CD14-positive monocyte (primary cell): ENCODE measurements around the gene PDE11A. TPM values are rescaled to one million over a fixed set of nuclear protein-coding genes. Genes with fewer than 3 reads are reported as not detected.

ENCODE experiments used
- DNase-seq, 3 donors: peaks; one replicate each; pipeline ENCODE4 v3.0.0-alpha.2; 2011 to 2022
- H2AFZ ChIP-seq: 2 replicates; pipeline ENCODE4 v1.6.0; 2012; ENCODE audit warnings: mild to moderate bottlenecking, low read depth, low read length, inconsistent platforms; ENCODE audit not compliant: insufficient read depth, poor library complexity, severe bottlenecking
- H3K27ac ChIP-seq, 2 donors: 1 replicate in 1 of 2; 2 replicates in 1 of 2; pipeline ENCODE4 v1.5.1; 2012 to 2013; ENCODE audit warnings: low read length in 2 of 2, control low read depth in 1 of 2, inconsistent platforms in 1 of 2, low read depth in 1 of 2, mild to moderate bottlenecking in 1 of 2
- H3K27me3 ChIP-seq, 2 donors: one replicate each; pipeline versions ENCODE4 v1.6.0 to v1.6.1; 2011 to 2013; ENCODE audit warnings: low read length in 2 of 2; ENCODE audit not compliant: control insufficient read depth in 2 of 2, insufficient read depth in 2 of 2
- H3K36me3 ChIP-seq, 2 donors: replicated peaks in 1 of 2; 1 replicate in 1 of 2; 2 replicates in 1 of 2; pipeline versions ENCODE4 v1.5.1 to v1.6.1; 2012 to 2013; ENCODE audit warnings: low read length in 2 of 2, control low read depth in 1 of 2, inconsistent platforms in 1 of 2, mild to moderate bottlenecking in 1 of 2; ENCODE audit not compliant: insufficient read depth in 2 of 2, control insufficient read depth in 1 of 2
- H3K4me1 ChIP-seq, 2 donors: 1 replicate in 1 of 2; 2 replicates in 1 of 2; pipeline versions ENCODE4 v1.5.1 to v1.6.1; 2012 to 2013; ENCODE audit warnings: low read length in 2 of 2, control low read depth in 1 of 2, inconsistent platforms in 1 of 2, mild to moderate bottlenecking in 1 of 2, moderate library complexity in 1 of 2; ENCODE audit not compliant: insufficient read depth in 2 of 2, control insufficient read depth in 1 of 2
- H3K4me2 ChIP-seq: replicated peaks from 2 replicates; pipeline ENCODE3; 2012; ENCODE audit warnings: low read length, moderate library complexity, mild to moderate bottlenecking; ENCODE audit not compliant: poor library complexity, severe bottlenecking; ENCODE audit errors: extremely low read depth
- H3K4me3 ChIP-seq, 3 experiments: fragments of 200-600 bp in 1 of 3; sonication (generic) in 1 of 3; replicated peaks in 1 of 3; 1 replicate in 2 of 3; 2 replicates in 1 of 3; pipeline ENCODE4 v1.5.1; 2011 to 2013; ENCODE audit warnings: low read length in 3 of 3, mild to moderate bottlenecking in 3 of 3, control low read depth in 2 of 3, low read depth in 2 of 3, inconsistent platforms in 1 of 3, moderate library complexity in 1 of 3
- H3K79me2 ChIP-seq: 2 replicates; pipeline ENCODE4 v1.6.0; 2012; ENCODE audit warnings: mild to moderate bottlenecking, control low read depth, inconsistent platforms, low read length, moderate library complexity; ENCODE audit not compliant: insufficient read depth
- H3K9ac ChIP-seq: 2 replicates; pipeline ENCODE4 v1.6.0; 2017; ENCODE audit warnings: low read length, mild to moderate bottlenecking; ENCODE audit not compliant: insufficient read depth, poor library complexity, severe bottlenecking
- H3K9me3 ChIP-seq, 2 donors: replicated peaks in 1 of 2; 1 replicate in 1 of 2; 2 replicates in 1 of 2; pipeline versions ENCODE4 v1.5.1 to v1.6.1; 2012 to 2013; ENCODE audit warnings: low read length in 2 of 2, control low read depth in 1 of 2; ENCODE audit not compliant: control insufficient read depth in 1 of 2, insufficient read depth in 1 of 2
- H4K20me1 ChIP-seq: 2 replicates; pipeline ENCODE4 v1.6.0; 2012; ENCODE audit warnings: mild to moderate bottlenecking, low read length, control low read depth, moderate library complexity; ENCODE audit not compliant: insufficient read depth
- H3K27ac Mint-ChIP-seq, 7 donors: one replicate each; pipeline ENCODE4 v1.8.0; 2020; ENCODE audit warnings: mild to moderate bottlenecking in 7 of 7, mixed read lengths in 7 of 7, moderate library complexity in 6 of 7, inconsistent platforms in 2 of 7
- H3K27me3 Mint-ChIP-seq, 3 donors: one replicate each; pipeline ENCODE4 v1.8.0; 2021 to 2022; ENCODE audit warnings: low read depth in 3 of 3, mild to moderate bottlenecking in 3 of 3, mixed read lengths in 3 of 3, moderate library complexity in 3 of 3, inconsistent platforms in 1 of 3
- H3K36me3 Mint-ChIP-seq, 2 donors: one replicate each; pipeline ENCODE4 v1.8.0; 2020; ENCODE audit warnings: mixed read lengths in 2 of 2, inconsistent platforms in 1 of 2, mild to moderate bottlenecking in 1 of 2
- H3K4me1 Mint-ChIP-seq: one replicate; pipeline ENCODE4 v1.8.0; 2020; ENCODE audit warnings: mild to moderate bottlenecking, mixed read lengths
- H3K4me3 Mint-ChIP-seq, 2 donors: one replicate each; pipeline ENCODE4 v1.8.0; 2020; ENCODE audit warnings: mild to moderate bottlenecking in 2 of 2, mixed read lengths in 2 of 2, moderate library complexity in 1 of 2
- H3K9me3 Mint-ChIP-seq, 7 donors: one replicate each; pipeline ENCODE4 v1.8.0; 2020 to 2022; ENCODE audit warnings: mixed read lengths in 7 of 7, mild to moderate bottlenecking in 6 of 7, moderate library complexity in 6 of 7, inconsistent platforms in 2 of 7
- CTCF ChIP-seq: fragments of 200-600 bp; IDR thresholded peaks from one replicate; pipeline ENCODE4 v1.8.0; 2022; ENCODE audit warnings: antibody characterized with exemption, mild to moderate bottlenecking
- WGBS: methylation state at CpG from one replicate; pipeline ENCODE4 v1.1.5; 2013; ENCODE audit warnings: missing lambda C conversion rate; ENCODE audit not compliant: insufficient coverage; 5-methylcytosine and 5-hydroxymethylcytosine counted together
- intact Hi-C, 2 donors: fragments of 100-400 bp; cut with micrococcal nuclease; formaldehyde crosslinking; loops; one replicate each; pipeline versions ENCODE4 v1.15.0 to v1.15.1; 2023
- polyA plus RNA-seq, 3 donors: library from polyadenylated mRNA; depleted of rRNA in 1 of 3; unstranded in 2 of 3; stranded (reverse) in 1 of 3; fragments of 300-500 nt in 2 of 3; fragments of >200 nt in 1 of 3; fragmentation: Illumina TruSeq in 2 of 3; gene quantifications; 1 replicate in 2 of 3; 2 replicates in 1 of 3; pipeline ENCODE4 v1.2.3, GENCODE V29; 2012 to 2021

PDE11A gene
- polyA plus RNA-seq, 3 donors: not detected

- H3K79me2 ChIP-seq: no peaks in the 10 kb centered on the region
- H3K4me3 Mint-ChIP-seq: no peak overlapping the region
- H3K27ac ChIP-seq: no peak overlapping the region
- H3K9me3 ChIP-seq: no peaks in the 10 kb centered on the region
- H3K27me3 Mint-ChIP-seq: peaks cover 0 to 2% (median 0%) of the 10 kb centered on the region in 3 donors
- H3K27me3 ChIP-seq: no peaks in the 10 kb centered on the region
- no peaks in the 10 kb centered on the region for H4K20me1 ChIP-seq
- H3K4me1 Mint-ChIP-seq: no peaks in the 10 kb centered on the region
- no peak overlapping the region for H2AFZ ChIP-seq
- no peak for TF ChIP-seq CTCF
- no peaks in the 10 kb centered on the region for H3K9me3 Mint-ChIP-seq
- no peak overlapping the region for H3K27ac Mint-ChIP-seq
- no peaks in the 10 kb centered on the region for H3K36me3 ChIP-seq
- H3K36me3 Mint-ChIP-seq: no peaks in the 10 kb centered on the region
- intact Hi-C loops: loop anchor here in 1 of 2 donors (10.0 kb wide), 1 partner anchor 47 kb away; no protein-coding TSS in a partner anchor
- no peak overlapping the region for H3K9ac ChIP-seq
- H3K4me1 ChIP-seq: no peaks in the 10 kb centered on the region
- WGBS: no CpG with 5 or more reads among the region's 3 CpGs
- DNase-seq: no peak
- H3K4me2 ChIP-seq: no peak overlapping the region
- H3K4me3 ChIP-seq: no peak overlapping the region
Measured at GRCh38 chr2:177717831-177718618, 354.6 kb downstream of the PDE11A start.

- Mint-ChIP-seq H3K4me3 (no peak overlapping the region), H3K27ac (no peak overlapping the region), H3K27me3 (peaks cover 0 to 2% (median 0%) of the 10 kb centered on the region in 3 donors), H3K9me3 (no peaks in the 10 kb centered on the region), H3K36me3 (no peaks in the 10 kb centered on the region), H3K4me1 (no peaks in the 10 kb centered on the region)
- Histone ChIP-seq H3K4me2 (no peak overlapping the region), H3K9me3 (no peaks in the 10 kb centered on the region), H3K36me3 (no peaks in the 10 kb centered on the region), H3K9ac (no peak overlapping the region), H4K20me1 (no peaks in the 10 kb centered on the region), H3K79me2 (no peaks in the 10 kb centered on the region), H3K27me3 (no peaks in the 10 kb centered on the region), H3K4me3 (no peak overlapping the region), H2AFZ (no peak overlapping the region), H3K27ac (no peak overlapping the region), H3K4me1 (no peaks in the 10 kb centered on the region)
- intact Hi-C loops: loop anchor here in 1 of 2 donors (10.0 kb wide), 1 partner anchor 48 kb away; no protein-coding TSS in a partner anchor
- no peak for DNase-seq
- no CpG with 5 or more reads among the region's 1 CpG for WGBS
- no peak for TF ChIP-seq CTCF
Measured at GRCh38 chr2:177716484-177716883, 356.1 kb downstream of the PDE11A start.
